ENCODE data around the gene FBXW8. TPM values are rescaled to one million over a fixed set of nuclear protein-coding genes. Genes with fewer than 3 reads are reported as not detected.

The FBXW8 gene
- total RNA-seq, 2 experiments from 2014 or later: 5.7 to 6.1 TPM

GRCh38 chr12:117036547-117036946 lies 125.8 kb downstream of the FBXW8 start:
- H3K27ac Mint-ChIP-seq: no peak overlapping the region
- intact Hi-C loops (cut with DNase I, micrococcal nuclease): no loop called here
- no peak overlapping the region for H3K4me3 Mint-ChIP-seq
- H3K9me3 Mint-ChIP-seq (ENCODE audit: low read depth): no peaks in the 10 kb centered on the region
- no peak for DNase-seq
- H3K36me3 Mint-ChIP-seq (ENCODE audit: low read depth): no peaks in the 10 kb centered on the region
- no peaks in the 10 kb centered on the region for H3K27me3 Mint-ChIP-seq
- H3K4me1 Mint-ChIP-seq: no peaks in the 10 kb centered on the region
- CTCF ChIA-PET: no interaction called here
- no peak for ATAC-seq
- POLR2A ChIA-PET: no interaction called here

- ATAC-seq: no peak
- Mint-ChIP-seq H3K27me3 (no peaks in the 10 kb centered on the region), H3K4me3 (no peak overlapping the region), H3K36me3 (ENCODE audit: low read depth) (no peaks in the 10 kb centered on the region), H3K27ac (no peak overlapping the region), H3K9me3 (ENCODE audit: low read depth) (no peaks in the 10 kb centered on the region), H3K4me1 (no peaks in the 10 kb centered on the region)
- no peak for DNase-seq
- ChIA-PET CTCF (interaction anchor here (0.6 kb wide), 1 partner anchor 182 kb away, joined by 3 read pairs; no protein-coding TSS in a partner anchor), POLR2A (no interaction called here)
- intact Hi-C loops (cut with DNase I, micrococcal nuclease): no loop called here
Observed at GRCh38 chr12:117037289-117038022, 126.7 kb downstream of the FBXW8 start.

GRCh38 chr12:117038023-117038680 lies 127.4 kb downstream of the FBXW8 start:
- H3K36me3 Mint-ChIP-seq (ENCODE audit: low read depth): no peaks in the 10 kb centered on the region
- DNase-seq (no peak), ATAC-seq (no peak)
- no peak overlapping the region for H3K27ac Mint-ChIP-seq
- ChIA-PET CTCF (interaction anchor here (0.6 kb wide), 1 partner anchor 181 kb away, joined by 3 read pairs; no protein-coding TSS in a partner anchor), POLR2A (no interaction called here)
- no peaks in the 10 kb centered on the region for H3K27me3 Mint-ChIP-seq
- intact Hi-C loops (cut with DNase I, micrococcal nuclease): no loop called here
- no peaks in the 10 kb centered on the region for H3K9me3 Mint-ChIP-seq (ENCODE audit: low read depth)
- H3K4me1 Mint-ChIP-seq: no peaks in the 10 kb centered on the region
- H3K4me3 Mint-ChIP-seq: no peak overlapping the region

- H3K4me1 Mint-ChIP-seq: no peaks in the 10 kb centered on the region
- intact Hi-C loops (cut with DNase I, micrococcal nuclease): no loop called here
- ATAC-seq (no peak), DNase-seq (no peak)
- no peaks in the 10 kb centered on the region for H3K27me3 Mint-ChIP-seq
- CTCF ChIA-PET: no interaction called here
- H3K27ac Mint-ChIP-seq: no peak overlapping the region
- no peaks in the 10 kb centered on the region for H3K36me3 Mint-ChIP-seq (ENCODE audit: low read depth)
- H3K4me3 Mint-ChIP-seq: no peak overlapping the region
- no peaks in the 10 kb centered on the region for H3K9me3 Mint-ChIP-seq (ENCODE audit: low read depth)
- POLR2A ChIA-PET: no interaction called here
Observed at GRCh38 chr12:117038919-117039318, 128.2 kb downstream of the FBXW8 start.

- no peak for ATAC-seq
- no peaks in the 10 kb centered on the region for H3K4me1 Mint-ChIP-seq
- no peak overlapping the region for H3K4me3 Mint-ChIP-seq
- CTCF ChIA-PET: no interaction called here
- intact Hi-C loops (cut with DNase I, micrococcal nuclease): no loop called here
- no peak overlapping the region for H3K27ac Mint-ChIP-seq
- POLR2A ChIA-PET: no interaction called here
- H3K27me3 Mint-ChIP-seq: no peaks in the 10 kb centered on the region
- H3K9me3 Mint-ChIP-seq (ENCODE audit: low read depth): no peaks in the 10 kb centered on the region
- no peak for DNase-seq
- no peaks in the 10 kb centered on the region for H3K36me3 Mint-ChIP-seq (ENCODE audit: low read depth)
Observed at GRCh38 chr12:117039891-117040309, 129.2 kb downstream of the FBXW8 start.

- ChIA-PET POLR2A (no interaction called here), CTCF (no interaction called here)
- Mint-ChIP-seq H3K27me3 (no peaks in the 10 kb centered on the region), H3K9me3 (ENCODE audit: low read depth) (no peaks in the 10 kb centered on the region), H3K4me3 (no peak overlapping the region), H3K27ac (no peak overlapping the region), H3K4me1 (no peaks in the 10 kb centered on the region), H3K36me3 (ENCODE audit: low read depth) (no peaks in the 10 kb centered on the region)
- ATAC-seq: no peak
- intact Hi-C loops (cut with DNase I, micrococcal nuclease): no loop called here
- no peak for DNase-seq
Observed at GRCh38 chr12:117040496-117040895, 129.7 kb downstream of the FBXW8 start.

- H3K9me3 Mint-ChIP-seq (ENCODE audit: low read depth): no peaks in the 10 kb centered on the region
- no peak overlapping the region for H3K27ac Mint-ChIP-seq
- H3K4me3 Mint-ChIP-seq: no peak overlapping the region
- no peaks in the 10 kb centered on the region for H3K27me3 Mint-ChIP-seq
- intact Hi-C loops (cut with DNase I, micrococcal nuclease): no loop called here
- POLR2A ChIA-PET: no interaction called here
- ATAC-seq (no peak), DNase-seq (no peak)
- H3K4me1 Mint-ChIP-seq: no peaks in the 10 kb centered on the region
- H3K36me3 Mint-ChIP-seq (ENCODE audit: low read depth): no peaks in the 10 kb centered on the region
- CTCF ChIA-PET: interaction anchor here (0.5 kb wide), 1 partner anchor 312 kb away, joined by 4 read pairs; no protein-coding TSS in a partner anchor
Observed at GRCh38 chr12:117041798-117042170, 131.0 kb downstream of the FBXW8 start.

- Mint-ChIP-seq H3K4me3 (no peak overlapping the region), H3K27me3 (no peaks in the 10 kb centered on the region), H3K9me3 (ENCODE audit: low read depth) (no peaks in the 10 kb centered on the region), H3K4me1 (no peaks in the 10 kb centered on the region), H3K36me3 (ENCODE audit: low read depth) (no peaks in the 10 kb centered on the region), H3K27ac (no peak overlapping the region)
- ChIA-PET CTCF (interaction anchor here (0.5 kb wide), 1 partner anchor 313 kb away, joined by 4 read pairs; no protein-coding TSS in a partner anchor), POLR2A (no interaction called here)
- no peak for ATAC-seq
- no peak for DNase-seq
- intact Hi-C loops (cut with DNase I, micrococcal nuclease): no loop called here
Observed at GRCh38 chr12:117042171-117042842, 131.6 kb downstream of the FBXW8 start.

GRCh38 chr12:117042862-117043261 lies 132.1 kb downstream of the FBXW8 start:
- Mint-ChIP-seq H3K4me1 (no peaks in the 10 kb centered on the region), H3K36me3 (ENCODE audit: low read depth) (no peaks in the 10 kb centered on the region), H3K9me3 (ENCODE audit: low read depth) (no peaks in the 10 kb centered on the region), H3K4me3 (no peak overlapping the region), H3K27me3 (no peaks in the 10 kb centered on the region), H3K27ac (no peak overlapping the region)
- DNase-seq (no peak), ATAC-seq (no peak)
- ChIA-PET POLR2A (no interaction called here), CTCF (no interaction called here)
- intact Hi-C loops (cut with DNase I, micrococcal nuclease): no loop called here

GRCh38 chr12:117044311-117044710 lies 133.6 kb downstream of the FBXW8 start:
- Mint-ChIP-seq H3K4me1 (no peaks in the 10 kb centered on the region), H3K4me3 (no peak overlapping the region), H3K36me3 (ENCODE audit: low read depth) (no peaks in the 10 kb centered on the region), H3K9me3 (ENCODE audit: low read depth) (no peaks in the 10 kb centered on the region), H3K27me3 (no peaks in the 10 kb centered on the region), H3K27ac (no peak overlapping the region)
- CTCF ChIA-PET: no interaction called here
- POLR2A ChIA-PET: no interaction called here
- DNase-seq (no peak), ATAC-seq (no peak)
- intact Hi-C loops (cut with DNase I, micrococcal nuclease): no loop called here

GRCh38 chr12:117044790-117045159 lies 134.0 kb downstream of the FBXW8 start:
- ATAC-seq (no peak), DNase-seq (no peak)
- Mint-ChIP-seq H3K4me1 (no peaks in the 10 kb centered on the region), H3K4me3 (no peak overlapping the region), H3K27me3 (no peaks in the 10 kb centered on the region), H3K36me3 (ENCODE audit: low read depth) (no peaks in the 10 kb centered on the region), H3K27ac (no peak overlapping the region), H3K9me3 (ENCODE audit: low read depth) (no peaks in the 10 kb centered on the region)
- CTCF ChIA-PET: interaction anchor here (0.7 kb wide), 1 partner anchor 17 kb away, joined by 3 read pairs; no protein-coding TSS in a partner anchor
- intact Hi-C loops (cut with DNase I, micrococcal nuclease): no loop called here
- POLR2A ChIA-PET: no interaction called here
